Stimulated activated CD8-positive, alpha-beta memory T cell treated with anti-CD3 and anti-CD28 coated beads, Interleukin-15, amount 100 ng/mL, for 4 hours (primary cell): ENCODE data around the gene WDR26.
"Not testable (repeated sequence)": the region's sequence is repeated elsewhere in the genome, so short reads cannot be mapped to it uniquely, and the experiment has no call there.

Experiments used
- DNase-seq, 2 donors: peaks; one replicate each; pipeline ENCODE4 v3.0.0-alpha.2; 2020; ENCODE audit warnings: low read depth in 2 of 2

Gene WDR26

DNA sequence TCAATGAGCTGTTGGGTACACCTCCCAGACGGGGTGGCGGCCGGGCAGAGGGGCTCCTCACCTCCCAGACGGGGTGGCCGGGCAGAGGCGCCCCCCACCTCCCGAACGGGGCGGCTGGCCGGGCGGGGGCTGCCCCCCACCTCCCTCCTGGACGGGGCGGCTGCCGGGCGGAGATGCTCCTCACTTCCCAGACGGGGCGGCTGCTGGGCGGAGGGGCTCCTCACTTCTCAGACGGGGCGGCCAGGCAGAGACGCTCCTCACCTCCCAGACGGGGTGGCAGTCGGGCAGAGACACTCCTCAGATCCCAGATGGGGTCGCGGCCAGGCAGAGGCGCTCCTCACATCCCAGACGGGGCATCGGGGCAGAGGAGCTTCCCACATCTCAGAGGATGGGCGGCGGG is 84.9 kb downstream of the WDR26 start:
- DNase-seq, result not testable (repeated sequence)

GRCh38 chr1:224348137-224348536 is 86.5 kb downstream of the WDR26 start:
- no peak for DNase-seq

DNA sequence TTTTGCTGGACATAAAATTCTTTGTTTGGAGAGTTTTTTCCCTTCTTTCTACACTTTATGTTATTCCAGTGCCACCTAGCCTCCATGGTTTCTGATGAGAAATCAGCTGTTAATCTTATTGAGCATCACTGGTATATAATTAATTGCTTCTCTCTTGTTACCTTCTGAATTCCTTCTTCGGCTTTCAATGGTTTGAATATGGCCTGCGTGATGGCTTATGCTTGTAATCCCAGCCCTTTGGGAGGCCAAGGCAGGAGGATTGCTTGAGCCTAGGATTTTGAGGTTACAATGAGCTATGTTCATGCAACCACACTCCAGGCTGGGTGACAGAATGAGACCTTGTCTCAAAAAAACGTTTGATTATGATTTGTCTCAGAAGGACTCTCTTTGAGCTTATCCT is 90.9 kb downstream of the WDR26 start:
- DNase-seq, result no peak

DNA sequence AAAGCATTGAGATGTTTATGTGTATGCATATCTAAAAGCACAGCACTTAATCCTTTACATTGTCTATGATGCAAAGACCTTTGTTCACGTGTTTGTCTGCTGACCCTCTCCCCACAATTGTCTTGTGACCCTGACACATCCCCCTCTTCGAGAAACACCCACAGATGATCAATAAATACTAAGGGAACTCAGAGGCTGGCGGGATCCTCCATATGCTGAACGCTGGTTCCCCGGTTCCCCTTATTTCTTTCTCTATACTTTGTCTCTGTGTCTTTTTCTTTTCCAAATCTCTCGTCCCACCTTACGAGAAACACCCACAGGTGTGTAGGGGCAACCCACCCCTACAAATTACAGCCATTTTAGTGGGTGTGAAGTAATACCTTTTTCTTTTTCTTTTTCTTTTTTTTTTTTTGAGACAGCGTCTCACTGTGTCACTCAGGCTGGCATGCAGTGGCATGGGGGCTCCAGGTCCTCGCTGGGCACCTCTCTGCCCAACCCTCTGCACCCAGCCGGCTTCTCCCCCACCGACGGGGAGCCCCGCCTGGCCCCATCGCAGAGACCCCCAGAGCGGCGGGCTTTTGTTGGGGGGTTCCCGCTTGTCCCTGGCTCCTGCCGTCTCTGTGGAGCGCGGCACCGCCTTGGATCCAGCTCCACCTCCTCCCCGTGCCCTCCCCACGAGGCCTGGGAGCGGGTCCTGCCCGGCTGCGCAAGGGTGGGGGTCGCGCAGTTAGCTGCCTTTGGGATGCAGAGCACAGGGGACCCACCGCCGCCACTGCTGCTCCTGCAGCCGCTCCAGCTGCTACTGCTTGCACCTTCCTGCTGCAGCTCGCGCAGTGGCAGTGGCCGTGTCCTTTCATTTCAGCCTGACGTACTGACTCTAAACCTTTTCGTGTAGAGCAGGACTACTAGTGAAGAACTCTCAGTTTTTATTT is 93.9 kb downstream of the WDR26 start:
- not testable (repeated sequence) for DNase-seq

DNA sequence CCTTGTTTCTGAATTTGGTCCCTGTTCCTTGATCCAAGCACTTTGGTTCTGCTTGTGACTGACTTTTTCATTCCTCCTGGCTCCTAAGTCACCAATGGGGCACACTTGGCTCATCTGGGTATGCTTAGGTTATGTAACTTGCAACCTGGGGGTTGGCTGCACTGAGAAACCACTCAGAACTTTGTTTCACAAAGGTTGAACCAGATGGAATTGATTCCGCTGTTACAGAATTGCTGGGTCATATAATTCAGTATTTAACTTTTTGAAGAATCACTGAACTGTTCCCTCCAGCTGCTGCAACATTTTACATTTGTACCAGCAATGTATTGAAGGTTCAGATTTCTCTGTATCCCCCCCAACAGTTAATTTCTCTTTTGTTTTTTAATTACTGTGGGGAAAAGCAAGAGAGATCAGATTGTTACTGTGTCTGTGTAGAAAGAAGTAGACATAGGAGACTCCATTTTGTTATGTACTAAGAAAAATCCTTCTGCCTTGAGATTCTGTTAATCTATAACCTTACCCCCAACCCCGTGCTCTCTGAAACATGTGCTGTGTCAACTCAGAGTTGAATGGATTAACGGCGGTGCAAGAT is 95.1 kb downstream of the WDR26 start:
- DNase-seq, result no peak

- DNase-seq, result no peak
Observed at GRCh38 chr1:224338150-224338838, 96.3 kb downstream of the WDR26 start.
